Measurements from ENCODE around the gene TOX2. TPM values are rescaled to one million over a fixed set of nuclear protein-coding genes. Genes with fewer than 3 reads are reported as not detected.

TOX2 gene
- total and polyA plus RNA-seq, 2 donors, result 14.5 to 75.8 TPM

DNA sequence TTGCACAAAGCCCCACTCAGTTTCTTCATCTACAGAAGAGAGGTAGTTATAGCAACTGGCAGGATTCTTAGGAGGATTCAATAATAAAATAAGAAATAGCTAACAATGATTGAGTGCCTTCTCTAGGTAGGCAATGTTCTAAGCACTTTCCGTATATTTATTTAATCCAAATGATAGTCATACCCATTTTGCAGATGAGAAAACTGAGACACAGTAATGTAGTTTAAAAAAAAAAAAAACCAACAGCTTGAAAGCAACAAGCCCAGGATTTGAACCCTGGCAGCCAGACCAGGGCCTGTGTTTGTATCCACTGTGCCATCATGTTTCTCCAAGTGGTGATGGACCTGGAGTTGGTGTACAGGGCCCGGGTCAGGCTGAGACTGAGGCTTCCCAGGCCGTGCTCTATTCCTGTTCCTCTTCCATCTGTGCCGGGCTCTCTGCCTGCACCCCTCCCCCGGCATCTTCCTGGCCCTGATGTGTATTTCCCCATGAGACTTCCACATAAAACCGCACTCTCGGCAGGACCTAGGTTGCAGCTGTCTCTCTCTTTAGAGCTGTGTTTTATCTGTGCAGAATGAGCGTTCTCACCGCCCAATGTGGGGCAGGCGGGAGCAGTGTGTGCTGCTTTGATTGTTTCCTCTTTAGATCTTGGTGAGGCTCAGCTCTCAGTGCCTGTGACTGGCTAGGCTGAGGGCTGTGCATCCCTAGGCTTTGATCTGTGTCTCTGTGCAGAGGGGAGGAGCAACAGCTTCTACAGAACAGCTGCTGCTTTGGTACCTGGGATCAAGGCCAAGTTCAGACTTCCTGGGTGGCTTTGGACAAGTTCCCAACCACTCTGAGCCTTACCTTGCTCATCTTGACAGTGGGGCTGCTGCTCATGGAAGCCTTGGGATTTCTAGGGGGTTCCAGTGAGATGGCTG lies 49.5 kb downstream of the TOX2 start:
- Histone ChIP-seq H3K4me3 (ENCODE audit: low read length in 2 of 2) (no peak overlapping the region), H3K4me1 (ENCODE audit: control insufficient read depth in 2 of 2, insufficient read depth in 2 of 2, low read length in 2 of 2) (peaks cover 56 to 92% of the 10 kb centered on the region in 2 donors), H3K27me3 (ENCODE audit: control insufficient read depth in 2 of 2, insufficient read depth in 1 of 2, low read length in 1 of 2) (peaks cover 0 to 3% of the 10 kb centered on the region in 2 donors), H3K9me3 (ENCODE audit: control insufficient read depth in 2 of 2, insufficient read depth in 1 of 2, low read length in 1 of 2) (no peaks in the 10 kb centered on the region), H3K36me3 (ENCODE audit: control insufficient read depth in 2 of 2, insufficient read depth in 2 of 2, low read length in 1 of 2) (peaks cover 0 to 4% of the 10 kb centered on the region in 2 donors), H3K27ac (ENCODE audit: low read depth in 1 of 2, low read length in 1 of 2) (peak overlapping the region; percentile 57 to 66)
- peak; percentile 65 to 96 (median 88) for DNase-seq (ENCODE audit: low read depth in 6 of 9, low spot score in 9 of 9)
- 13% methylated on average over 10 of the region's 10 CpGs for WGBS

DNA sequence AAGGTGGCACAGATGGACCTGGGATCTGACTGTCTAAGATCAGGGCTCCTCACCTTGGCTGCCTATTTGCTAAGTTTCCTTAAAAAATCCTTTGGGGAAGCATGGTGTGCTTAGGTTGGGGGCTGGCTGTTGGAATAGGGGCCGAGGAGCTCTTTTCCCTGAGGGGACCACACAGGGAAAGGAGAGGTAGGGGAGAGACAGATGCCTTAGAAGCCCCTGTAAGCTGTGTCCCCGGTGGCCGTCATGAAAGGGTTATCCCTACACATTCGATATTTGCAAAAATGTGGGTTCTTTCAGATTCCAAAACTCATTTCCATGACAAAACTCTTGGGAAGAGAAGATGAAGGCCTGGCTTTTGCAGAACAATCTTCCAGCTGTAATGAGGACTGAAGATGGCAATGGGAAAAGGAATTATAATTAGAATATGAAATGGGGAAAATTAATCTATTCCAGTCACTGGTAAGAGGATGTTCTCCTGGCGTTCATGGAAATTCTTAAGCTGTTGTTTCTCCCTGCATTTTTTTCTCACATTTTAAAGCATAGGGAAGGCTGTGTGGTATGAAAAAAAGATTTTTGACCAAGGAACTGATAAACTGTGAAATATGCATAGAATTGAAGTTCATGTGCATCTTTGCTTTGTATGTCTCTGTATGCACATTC lies 53.8 kb downstream of the TOX2 start:
- no peaks in the 10 kb centered on the region for H3K9me3 ChIP-seq (ENCODE audit: control insufficient read depth in 2 of 2, insufficient read depth in 1 of 2, low read length in 1 of 2)
- no peaks in the 10 kb centered on the region for H3K27me3 ChIP-seq (ENCODE audit: control insufficient read depth in 2 of 2, insufficient read depth in 1 of 2, low read length in 1 of 2)
- WGBS, result 83% methylated on average over 5 of the region's 5 CpGs
- peaks cover 0 to 4% of the 10 kb centered on the region in 2 donors for H3K36me3 ChIP-seq (ENCODE audit: control insufficient read depth in 2 of 2, insufficient read depth in 2 of 2, low read length in 1 of 2)
- no peak overlapping the region for H3K4me3 ChIP-seq (ENCODE audit: low read length in 2 of 2)
- H3K27ac ChIP-seq (ENCODE audit: low read depth in 1 of 2, low read length in 1 of 2), result peak overlapping the region in 1 of 2 donors; percentile 33
- no peak for DNase-seq (ENCODE audit: low read depth in 6 of 9, low spot score in 9 of 9)
- peaks cover 30 to 85% of the 10 kb centered on the region in 2 donors for H3K4me1 ChIP-seq (ENCODE audit: control insufficient read depth in 2 of 2, insufficient read depth in 2 of 2, low read length in 2 of 2)

DNA sequence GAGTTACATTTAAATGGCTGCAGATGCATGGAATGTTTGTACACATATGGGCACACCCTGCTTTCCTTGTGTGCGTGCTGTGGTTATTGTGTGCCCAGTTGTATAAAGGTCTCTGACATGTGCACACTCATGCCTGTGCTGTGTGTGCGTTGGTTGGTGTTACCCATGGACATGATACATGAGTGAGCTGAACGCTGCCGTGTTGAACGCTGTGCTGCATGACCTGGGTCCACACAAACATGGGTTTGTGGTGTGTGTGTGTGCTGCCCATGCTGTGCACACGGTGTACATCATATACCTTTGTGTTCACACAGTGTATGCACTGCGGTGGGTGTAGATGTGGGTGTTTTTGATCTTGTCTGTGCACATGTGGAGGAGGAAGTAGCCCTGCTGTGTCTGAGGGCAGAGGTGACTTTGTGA lies 54.4 kb downstream of the TOX2 start:
- Histone ChIP-seq H3K9me3 (ENCODE audit: control insufficient read depth in 2 of 2, insufficient read depth in 1 of 2, low read length in 1 of 2) (no peaks in the 10 kb centered on the region), H3K4me1 (ENCODE audit: control insufficient read depth in 2 of 2, insufficient read depth in 2 of 2, low read length in 2 of 2) (peaks cover 26 to 80% of the 10 kb centered on the region in 2 donors), H3K36me3 (ENCODE audit: control insufficient read depth in 2 of 2, insufficient read depth in 2 of 2, low read length in 1 of 2) (peaks cover 0 to 4% of the 10 kb centered on the region in 2 donors), H3K27me3 (ENCODE audit: control insufficient read depth in 2 of 2, insufficient read depth in 1 of 2, low read length in 1 of 2) (no peaks in the 10 kb centered on the region), H3K27ac (ENCODE audit: low read depth in 1 of 2, low read length in 1 of 2) (peak overlapping the region in 1 of 2 donors; percentile 67), H3K4me3 (ENCODE audit: low read length in 2 of 2) (no peak overlapping the region)
- whole genome bisulfite sequencing, result 76% methylated on average over 7 of the region's 7 CpGs
- DNase-seq (ENCODE audit: low read depth in 6 of 9, low spot score in 9 of 9), result peak in 2 of 9 donors; percentile 37 to 50

DNA sequence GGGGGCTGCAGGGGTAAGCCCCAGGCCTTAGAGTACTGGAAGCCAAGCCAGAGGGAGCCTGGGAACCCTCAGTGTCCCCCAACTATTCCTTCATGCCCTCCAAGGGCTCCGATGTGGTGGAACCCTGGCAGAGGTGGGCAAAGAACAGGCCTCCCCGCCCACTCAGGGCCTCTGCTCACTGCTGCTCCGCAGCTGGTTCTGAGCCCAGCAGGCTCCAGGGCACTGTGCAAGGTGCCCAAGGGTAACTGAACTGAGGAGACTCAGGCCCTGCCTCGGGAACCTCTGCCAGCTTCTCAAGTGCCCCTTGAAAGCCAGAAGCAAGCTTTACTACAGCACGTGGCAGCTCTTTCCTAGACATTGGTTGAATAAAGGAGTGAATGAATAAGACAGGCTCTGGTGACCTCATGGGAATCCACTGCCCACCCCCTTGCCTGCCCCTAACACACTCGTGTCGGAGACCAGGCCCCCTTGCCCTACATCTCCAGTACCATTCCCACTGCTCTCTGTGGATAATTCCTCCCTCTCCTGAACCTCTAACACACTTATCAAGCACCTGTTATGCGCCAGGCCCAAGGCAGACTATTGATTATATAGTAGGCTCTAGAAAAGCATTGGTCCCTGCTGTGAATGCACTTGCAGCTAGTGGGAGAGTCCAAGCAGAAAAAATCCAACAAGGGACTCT lies 55.0 kb downstream of the TOX2 start:
- peak overlapping the region; percentile 19 to 67 for H3K27ac ChIP-seq (ENCODE audit: low read depth in 1 of 2, low read length in 1 of 2)
- H3K9me3 ChIP-seq (ENCODE audit: control insufficient read depth in 2 of 2, insufficient read depth in 1 of 2, low read length in 1 of 2), result no peaks in the 10 kb centered on the region
- 85% methylated on average over 8 of the region's 8 CpGs for WGBS
- no peak overlapping the region for H3K4me3 ChIP-seq (ENCODE audit: low read length in 2 of 2)
- H3K36me3 ChIP-seq (ENCODE audit: control insufficient read depth in 2 of 2, insufficient read depth in 2 of 2, low read length in 1 of 2), result peaks cover 1 to 9% of the 10 kb centered on the region in 2 donors
- no peak for DNase-seq (ENCODE audit: low read depth in 6 of 9, low spot score in 9 of 9)
- peaks cover 23 to 77% of the 10 kb centered on the region in 2 donors for H3K4me1 ChIP-seq (ENCODE audit: control insufficient read depth in 2 of 2, insufficient read depth in 2 of 2, low read length in 2 of 2)
- H3K27me3 ChIP-seq (ENCODE audit: control insufficient read depth in 2 of 2, insufficient read depth in 1 of 2, low read length in 1 of 2), result no peaks in the 10 kb centered on the region

DNA sequence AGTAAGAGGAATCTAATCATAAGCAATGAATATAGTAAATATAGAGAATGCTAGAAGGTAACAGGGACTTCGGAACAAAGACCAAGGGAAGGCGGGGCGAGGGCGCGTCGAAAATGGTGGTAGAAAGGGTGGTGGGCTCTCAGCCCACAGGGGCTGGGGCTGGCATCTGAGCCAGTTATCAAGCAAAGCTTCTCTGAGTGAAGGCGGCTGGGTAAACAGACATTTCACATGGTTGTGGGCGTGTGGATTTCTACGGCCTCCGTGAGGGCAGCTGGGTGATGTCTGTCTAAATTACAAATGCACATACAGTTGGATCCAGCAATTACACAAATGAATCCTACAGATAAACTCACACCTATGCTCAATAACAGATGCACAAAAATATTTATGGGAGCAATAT lies 56.6 kb downstream of the TOX2 start:
- 93% methylated on average over 10 of the region's 10 CpGs for WGBS
- Histone ChIP-seq H3K4me3 (ENCODE audit: low read length in 2 of 2) (no peak overlapping the region), H3K27ac (ENCODE audit: low read depth in 1 of 2, low read length in 1 of 2) (no peak overlapping the region), H3K4me1 (ENCODE audit: control insufficient read depth in 2 of 2, insufficient read depth in 2 of 2, low read length in 2 of 2) (peaks cover 20 to 63% of the 10 kb centered on the region in 2 donors), H3K27me3 (ENCODE audit: control insufficient read depth in 2 of 2, insufficient read depth in 1 of 2, low read length in 1 of 2) (no peaks in the 10 kb centered on the region), H3K36me3 (ENCODE audit: control insufficient read depth in 2 of 2, insufficient read depth in 2 of 2, low read length in 1 of 2) (peaks cover 8 to 10% of the 10 kb centered on the region in 2 donors), H3K9me3 (ENCODE audit: control insufficient read depth in 2 of 2, insufficient read depth in 1 of 2, low read length in 1 of 2) (no peaks in the 10 kb centered on the region)
- no peak for DNase-seq (ENCODE audit: low read depth in 6 of 9, low spot score in 9 of 9)

DNA sequence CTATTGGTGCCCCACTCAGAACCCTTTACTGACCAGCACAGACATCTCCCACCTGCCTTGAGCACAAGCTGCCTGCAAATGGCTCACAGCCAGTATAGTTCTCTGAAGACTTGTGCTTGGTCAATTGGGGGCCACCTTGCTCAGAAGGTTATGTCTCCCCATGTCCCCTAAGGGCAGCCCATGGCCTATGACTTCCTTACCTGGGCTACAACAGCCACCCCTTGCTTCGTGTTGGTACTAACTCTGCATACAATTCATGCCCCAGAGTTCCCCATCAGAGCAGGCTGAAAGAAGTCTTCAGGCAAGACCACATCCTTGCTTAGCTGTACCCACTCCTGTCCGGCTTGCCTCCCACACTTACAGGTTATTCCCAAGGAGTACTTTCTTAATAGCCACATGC lies 57.4 kb downstream of the TOX2 start:
- Histone ChIP-seq H3K36me3 (ENCODE audit: control insufficient read depth in 2 of 2, insufficient read depth in 2 of 2, low read length in 1 of 2) (peaks cover 9 to 13% of the 10 kb centered on the region in 2 donors), H3K4me3 (ENCODE audit: low read length in 2 of 2) (no peak overlapping the region), H3K4me1 (ENCODE audit: control insufficient read depth in 2 of 2, insufficient read depth in 2 of 2, low read length in 2 of 2) (peaks cover 20 to 55% of the 10 kb centered on the region in 2 donors), H3K27me3 (ENCODE audit: control insufficient read depth in 2 of 2, insufficient read depth in 1 of 2, low read length in 1 of 2) (no peaks in the 10 kb centered on the region), H3K27ac (ENCODE audit: low read depth in 1 of 2, low read length in 1 of 2) (no peak overlapping the region), H3K9me3 (ENCODE audit: control insufficient read depth in 2 of 2, insufficient read depth in 1 of 2, low read length in 1 of 2) (no peaks in the 10 kb centered on the region)
- WGBS, result 81% methylated on average over 2 of the region's 2 CpGs
- no peak for DNase-seq (ENCODE audit: low read depth in 6 of 9, low spot score in 9 of 9)

DNA sequence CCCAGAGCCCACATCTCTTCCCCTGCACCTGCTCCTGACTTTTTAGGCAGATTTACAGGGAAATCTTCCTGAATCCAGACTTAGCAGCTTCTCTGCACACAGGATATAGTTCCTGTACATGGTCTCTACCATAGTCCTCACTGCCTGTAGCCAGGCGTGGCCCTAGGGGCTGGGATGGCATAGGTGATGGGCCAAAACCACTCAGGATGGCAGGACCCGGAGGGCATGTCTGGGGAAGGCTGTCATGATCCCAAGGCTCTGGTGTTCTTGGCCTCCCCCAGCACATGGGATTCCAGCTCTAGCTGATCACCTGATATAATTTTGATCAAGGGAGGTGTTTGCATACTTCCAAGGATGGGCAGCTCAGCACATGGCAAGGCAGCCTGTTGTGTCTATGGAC lies 58.0 kb downstream of the TOX2 start:
- 96% methylated on average over 2 of the region's 2 CpGs for WGBS
- no peak overlapping the region for H3K27ac ChIP-seq (ENCODE audit: low read depth in 1 of 2, low read length in 1 of 2)
- no peak for DNase-seq (ENCODE audit: low read depth in 6 of 9, low spot score in 9 of 9)
- peaks cover 9 to 13% of the 10 kb centered on the region in 2 donors for H3K36me3 ChIP-seq (ENCODE audit: control insufficient read depth in 2 of 2, insufficient read depth in 2 of 2, low read length in 1 of 2)
- H3K4me1 ChIP-seq (ENCODE audit: control insufficient read depth in 2 of 2, insufficient read depth in 2 of 2, low read length in 2 of 2), result peaks cover 20 to 55% of the 10 kb centered on the region in 2 donors
- no peaks in the 10 kb centered on the region for H3K9me3 ChIP-seq (ENCODE audit: control insufficient read depth in 2 of 2, insufficient read depth in 1 of 2, low read length in 1 of 2)
- H3K4me3 ChIP-seq (ENCODE audit: low read length in 2 of 2), result no peak overlapping the region
- no peaks in the 10 kb centered on the region for H3K27me3 ChIP-seq (ENCODE audit: control insufficient read depth in 2 of 2, insufficient read depth in 1 of 2, low read length in 1 of 2)

DNA sequence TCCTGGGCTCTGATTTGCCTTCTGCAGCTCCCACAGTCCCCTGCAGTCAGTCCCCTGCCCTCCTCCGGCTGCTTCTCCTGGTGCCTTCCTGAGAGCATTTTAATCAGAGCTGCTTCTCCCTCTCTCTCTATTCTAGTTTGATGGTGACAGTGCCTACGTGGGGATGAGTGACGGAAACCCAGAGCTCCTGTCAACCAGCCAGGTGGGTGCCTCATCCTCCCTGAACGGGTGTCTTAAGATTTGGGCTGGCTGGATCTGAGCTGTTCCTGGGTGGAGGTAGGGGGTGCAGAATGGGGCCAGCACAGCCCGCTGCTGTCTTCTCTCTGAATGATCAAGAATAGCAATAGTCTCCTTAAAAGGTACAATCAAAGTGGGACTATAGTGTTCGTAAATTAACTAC lies 58.6 kb downstream of the TOX2 start:
- no peak for DNase-seq (ENCODE audit: low read depth in 6 of 9, low spot score in 9 of 9)
- no peaks in the 10 kb centered on the region for H3K9me3 ChIP-seq (ENCODE audit: control insufficient read depth in 2 of 2, insufficient read depth in 1 of 2, low read length in 1 of 2)
- H3K4me3 ChIP-seq (ENCODE audit: low read length in 2 of 2), result no peak overlapping the region
- 88% methylated on average over 6 of the region's 6 CpGs for WGBS
- H3K27me3 ChIP-seq (ENCODE audit: control insufficient read depth in 2 of 2, insufficient read depth in 1 of 2, low read length in 1 of 2), result no peaks in the 10 kb centered on the region
- H3K27ac ChIP-seq (ENCODE audit: low read depth in 1 of 2, low read length in 1 of 2), result peak overlapping the region in 1 of 2 donors; percentile 31
- peaks cover 20 to 56% of the 10 kb centered on the region in 2 donors for H3K4me1 ChIP-seq (ENCODE audit: control insufficient read depth in 2 of 2, insufficient read depth in 2 of 2, low read length in 2 of 2)
- peaks cover 9 to 13% of the 10 kb centered on the region in 2 donors for H3K36me3 ChIP-seq (ENCODE audit: control insufficient read depth in 2 of 2, insufficient read depth in 2 of 2, low read length in 1 of 2)
